PFSK-1 (cell line): ENCODE data around the gene YES1.

Experiments used
- FOXP2 ChIP-seq: optimal IDR thresholded peaks from 2 replicates; pipeline ENCODE3; 2011; ENCODE audit warnings: borderline replicate concordance, control low read depth, inconsistent platforms; ENCODE audit not compliant: insufficient read depth; ENCODE audit errors: extremely low read length, extremely low read depth
- POLR2AphosphoS5 ChIP-seq: IDR thresholded peaks from 2 replicates; pipeline ENCODE4 v1.6.1; 2012; ENCODE audit warnings: low read depth, mild to moderate bottlenecking, control low read depth, low read length, moderate library complexity
- SIN3A ChIP-seq: IDR thresholded peaks from 2 replicates; pipeline ENCODE4 v1.6.1; 2012; ENCODE audit warnings: mild to moderate bottlenecking, low read length, moderate library complexity, borderline replicate concordance; ENCODE audit not compliant: insufficient read depth
- TAF1 ChIP-seq: IDR thresholded peaks from 2 replicates; pipeline ENCODE4 v1.6.1; 2012; ENCODE audit warnings: low read length, control low read depth, borderline replicate concordance; ENCODE audit not compliant: insufficient read depth
- TF ChIP-seq, protein P1 (sequence below), 2 experiments: IDR thresholded peaks; 2 replicates each; pipeline versions ENCODE4 v1.6.1 to v1.8.0; 2011 to 2012; ENCODE audit warnings: low read depth in 2 of 2, low read length in 2 of 2, control low read depth in 1 of 2, inconsistent platforms in 1 of 2, mild to moderate bottlenecking in 1 of 2, moderate library complexity in 1 of 2; ENCODE audit not compliant: insufficient read depth in 1 of 2

DNA sequence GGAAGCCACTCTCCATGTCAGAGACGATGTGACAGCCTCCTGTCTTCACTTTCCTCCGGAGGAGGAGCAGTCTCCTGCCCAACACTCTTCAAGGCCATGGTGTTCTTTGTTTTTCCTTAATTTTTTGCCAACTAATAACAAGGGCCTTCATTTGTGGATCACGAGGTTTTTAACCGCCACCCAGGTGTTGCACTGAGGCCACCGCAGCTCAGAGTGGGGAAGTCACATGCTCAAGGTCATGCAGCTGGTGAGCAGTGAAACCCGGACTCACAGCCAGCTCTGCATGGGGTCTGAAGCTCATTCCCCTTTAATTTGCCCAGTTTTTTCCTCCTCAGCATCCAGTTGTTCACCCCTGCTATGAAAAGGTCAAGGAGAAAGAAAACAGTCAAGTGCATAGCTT, 119.2 kb downstream of the YES1 start:
- TF ChIP-seq POLR2AphosphoS5, result no peak
- TF ChIP-seq, protein P1, sequence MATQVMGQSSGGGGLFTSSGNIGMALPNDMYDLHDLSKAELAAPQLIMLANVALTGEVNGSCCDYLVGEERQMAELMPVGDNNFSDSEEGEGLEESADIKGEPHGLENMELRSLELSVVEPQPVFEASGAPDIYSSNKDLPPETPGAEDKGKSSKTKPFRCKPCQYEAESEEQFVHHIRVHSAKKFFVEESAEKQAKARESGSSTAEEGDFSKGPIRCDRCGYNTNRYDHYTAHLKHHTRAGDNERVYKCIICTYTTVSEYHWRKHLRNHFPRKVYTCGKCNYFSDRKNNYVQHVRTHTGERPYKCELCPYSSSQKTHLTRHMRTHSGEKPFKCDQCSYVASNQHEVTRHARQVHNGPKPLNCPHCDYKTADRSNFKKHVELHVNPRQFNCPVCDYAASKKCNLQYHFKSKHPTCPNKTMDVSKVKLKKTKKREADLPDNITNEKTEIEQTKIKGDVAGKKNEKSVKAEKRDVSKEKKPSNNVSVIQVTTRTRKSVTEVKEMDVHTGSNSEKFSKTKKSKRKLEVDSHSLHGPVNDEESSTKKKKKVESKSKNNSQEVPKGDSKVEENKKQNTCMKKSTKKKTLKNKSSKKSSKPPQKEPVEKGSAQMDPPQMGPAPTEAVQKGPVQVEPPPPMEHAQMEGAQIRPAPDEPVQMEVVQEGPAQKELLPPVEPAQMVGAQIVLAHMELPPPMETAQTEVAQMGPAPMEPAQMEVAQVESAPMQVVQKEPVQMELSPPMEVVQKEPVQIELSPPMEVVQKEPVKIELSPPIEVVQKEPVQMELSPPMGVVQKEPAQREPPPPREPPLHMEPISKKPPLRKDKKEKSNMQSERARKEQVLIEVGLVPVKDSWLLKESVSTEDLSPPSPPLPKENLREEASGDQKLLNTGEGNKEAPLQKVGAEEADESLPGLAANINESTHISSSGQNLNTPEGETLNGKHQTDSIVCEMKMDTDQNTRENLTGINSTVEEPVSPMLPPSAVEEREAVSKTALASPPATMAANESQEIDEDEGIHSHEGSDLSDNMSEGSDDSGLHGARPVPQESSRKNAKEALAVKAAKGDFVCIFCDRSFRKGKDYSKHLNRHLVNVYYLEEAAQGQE (IDR thresholded peaks at IDR 0.05; ENCODE audit: insufficient read depth in 1 of 2, low read depth in 2 of 2, low read length in 2 of 2), result no peak
- TF ChIP-seq TAF1, result no peak
- TF ChIP-seq SIN3A, result no peak
- no peak for TF ChIP-seq FOXP2
